IMR-90 (cell line): ENCODE measurements around the gene PTPRS. TPM values are rescaled to one million over a fixed set of nuclear protein-coding genes. Genes with fewer than 3 reads are reported as not detected.

Source experiments
- ATAC-seq: fragments of 200-7000 bp; cut with Tn5 transposase; 2 replicates; pipeline ENCODE4 v1.9.1; 2020; ENCODE audit warnings: low read depth, mild to moderate bottlenecking, moderate library complexity
- BruUV-seq: library from RNA; stranded (reverse); fragments of 400-500 nt; replicated peaks from 2 replicates; lab custom pipeline; 2021; lab: Mats Ljungman, UMichigan
- CTCF ChIA-PET: fragments of 300-600 bp; formaldehyde crosslinking; extraction: SDS; loops from one replicate; lab custom pipeline; 2021; ENCODE audit warnings: antibody characterized with exemption; lab: Yijun Ruan, JAX
- POLR2A ChIA-PET: fragments of 300-600 bp; sonication (Branson Sonifier 250); formaldehyde crosslinking; loops from one replicate; lab custom pipeline; 2022; ENCODE audit warnings: antibody characterized with exemption; ENCODE audit not compliant: unreplicated experiment; lab: Charles Lee
- DNase-seq: peaks from one replicate; pipeline ENCODE4 v3.0.0; 2013
- H2AFZ ChIP-seq: replicated peaks from 2 replicates; pipeline ENCODE3; 2013; ENCODE audit warnings: low read length, mild to moderate bottlenecking; ENCODE audit not compliant: poor library complexity
- H2AK5ac ChIP-seq: 2 replicates; pipeline ENCODE4 v1.6.1; 2013; ENCODE audit warnings: low read depth, low read length, inconsistent platforms
- H2AK9ac ChIP-seq: replicated peaks from 2 replicates; pipeline ENCODE3; 2013; ENCODE audit warnings: mild to moderate bottlenecking, low read depth, low read length, moderate library complexity; ENCODE audit not compliant: poor library complexity
- H2BK120ac ChIP-seq: 2 replicates; pipeline ENCODE4 v1.6.1; 2013; ENCODE audit warnings: low read depth, low read length, inconsistent platforms
- H2BK15ac ChIP-seq: 3 replicates; pipeline ENCODE4 v1.6.1; 2013; ENCODE audit warnings: low read depth, low read length, inconsistent platforms
- H2BK20ac ChIP-seq: 2 replicates; pipeline ENCODE4 v1.6.1; 2013; ENCODE audit warnings: low read depth, mild to moderate bottlenecking, inconsistent platforms, low read length, moderate library complexity
- H2BK5ac ChIP-seq: 2 replicates; pipeline ENCODE4 v1.6.1; 2013; ENCODE audit warnings: mild to moderate bottlenecking, low read depth, low read length, inconsistent platforms; ENCODE audit not compliant: poor library complexity, severe bottlenecking
- H3K14ac ChIP-seq: replicated peaks from 2 replicates; pipeline ENCODE4 v1.6.1; 2013; ENCODE audit warnings: low read depth, low read length, inconsistent platforms
- H3K18ac ChIP-seq: 2 replicates; pipeline ENCODE4 v1.6.1; 2013; ENCODE audit warnings: low read depth, low read length, control low read depth
- H3K23ac ChIP-seq: 2 replicates; pipeline ENCODE4 v1.6.1; 2013; ENCODE audit warnings: low read depth, low read length, inconsistent platforms
- H3K27ac ChIP-seq: 2 replicates; pipeline ENCODE4 v1.5.1; 2013; ENCODE audit warnings: mild to moderate bottlenecking, control low read depth, low read length; ENCODE audit not compliant: insufficient read depth
- H3K27me3 ChIP-seq: 2 replicates; pipeline ENCODE4 v1.6.1; 2013; ENCODE audit warnings: low read length; ENCODE audit not compliant: control insufficient read depth, insufficient read depth
- H3K36me3 ChIP-seq: 2 replicates; pipeline ENCODE4 v1.6.1; 2013; ENCODE audit warnings: low read length, mixed read lengths; ENCODE audit not compliant: control insufficient read depth, insufficient read depth
- H3K4ac ChIP-seq: 2 replicates; pipeline ENCODE4 v1.6.1; 2013; ENCODE audit warnings: low read depth, low read length, inconsistent platforms
- H3K4me1 ChIP-seq: 2 replicates; pipeline ENCODE4 v1.6.1; 2013; ENCODE audit warnings: low read length, mixed read lengths; ENCODE audit not compliant: control insufficient read depth, insufficient read depth
- H3K4me2 ChIP-seq: 2 replicates; pipeline ENCODE4 v1.6.1; 2013; ENCODE audit warnings: low read depth, mild to moderate bottlenecking, control low read depth, low read length, moderate library complexity
- H3K4me3 ChIP-seq: 2 replicates; pipeline ENCODE4 v1.5.1; 2013; ENCODE audit warnings: low read depth, mild to moderate bottlenecking, control low read depth, low read length, moderate library complexity; ENCODE audit not compliant: insufficient read depth
- H3K56ac ChIP-seq: 2 replicates; pipeline ENCODE4 v1.6.1; 2013; ENCODE audit warnings: low read length, inconsistent platforms; ENCODE audit not compliant: insufficient read depth; ENCODE audit errors: extremely low read depth
- H3K79me1 ChIP-seq, 2 experiments: 2 replicates each; pipeline ENCODE4 v1.6.1; 2013; ENCODE audit warnings: low read length in 2 of 2, inconsistent platforms in 1 of 2, low read depth in 1 of 2
- H3K9ac ChIP-seq: 2 replicates; pipeline ENCODE4 v1.6.1; 2013; ENCODE audit warnings: low read depth, low read length, control low read depth
- H3K9me1 ChIP-seq: 2 replicates; pipeline ENCODE4 v1.6.1; 2013; ENCODE audit warnings: low read length, inconsistent platforms; ENCODE audit not compliant: insufficient read depth
- H3K9me3 ChIP-seq: 2 replicates; pipeline ENCODE4 v1.6.1; 2013; ENCODE audit warnings: low read length; ENCODE audit not compliant: control insufficient read depth, insufficient read depth
- H4K20me1 ChIP-seq: 2 replicates; pipeline ENCODE4 v1.6.1; 2013; ENCODE audit warnings: low read length, inconsistent platforms; ENCODE audit not compliant: insufficient read depth
- H4K5ac ChIP-seq: 2 replicates; pipeline ENCODE4 v1.6.1; 2013; ENCODE audit warnings: mild to moderate bottlenecking, low read depth, low read length, control low read depth
- H4K8ac ChIP-seq, 2 experiments: 2 replicates each; pipeline ENCODE4 v1.6.1; 2013; ENCODE audit warnings: low read depth in 2 of 2, low read length in 2 of 2, control low read depth in 1 of 2, inconsistent platforms in 1 of 2
- H4K91ac ChIP-seq: 2 replicates; pipeline ENCODE4 v1.6.1; 2013; ENCODE audit warnings: low read depth, low read length, inconsistent platforms; ENCODE audit not compliant: insufficient read depth
- BHLHE40 ChIP-seq: fragments of 150-350 bp; IDR thresholded peaks from 2 replicates; pipeline ENCODE4 v1.6.1; 2016; ENCODE audit warnings: mild to moderate bottlenecking, low read depth, low read length
- CEBPB ChIP-seq: IDR thresholded peaks from 2 replicates; pipeline ENCODE4 v1.6.1; 2012; ENCODE audit warnings: low read depth, low read length, improper control_type of control experiment
- CHD1 ChIP-seq: IDR thresholded peaks from 2 replicates; pipeline ENCODE4 v1.6.1; 2012; ENCODE audit warnings: low read depth, low read length, improper control_type of control experiment
- ELK1 ChIP-seq: fragments of 150-350 bp; IDR thresholded peaks from 2 replicates; pipeline ENCODE4 v1.6.1; 2016; ENCODE audit warnings: low read depth, mild to moderate bottlenecking, low read length, moderate library complexity, borderline replicate concordance
- FOS ChIP-seq: fragments of 150-350 bp; IDR thresholded peaks from 2 replicates; pipeline ENCODE4 v1.6.1; 2016; ENCODE audit warnings: low read depth, low read length
- MAFK ChIP-seq: IDR thresholded peaks from 2 replicates; pipeline ENCODE4 v1.6.1; 2012; ENCODE audit warnings: low read depth, low read length, improper control_type of control experiment
- MAZ ChIP-seq: IDR thresholded peaks from 2 replicates; pipeline ENCODE4 v1.6.1; 2012; ENCODE audit warnings: low read depth, mild to moderate bottlenecking, low read length, improper control_type of control experiment, moderate library complexity, borderline replicate concordance
- MXI1 ChIP-seq: IDR thresholded peaks from 2 replicates; pipeline ENCODE4 v1.6.1; 2012; ENCODE audit warnings: low read depth, mild to moderate bottlenecking, low read length, moderate library complexity, borderline replicate concordance
- NFE2L2 ChIP-seq: fragments of 150-350 bp; IDR thresholded peaks from 2 replicates; pipeline ENCODE4 v1.6.1; 2016; ENCODE audit warnings: low read depth, mild to moderate bottlenecking, low read length
- POLR2A ChIP-seq: IDR thresholded peaks from 2 replicates; pipeline ENCODE4 v1.6.1; 2012; ENCODE audit warnings: mild to moderate bottlenecking, low read depth, low read length
- RAD21 ChIP-seq: IDR thresholded peaks from 2 replicates; pipeline ENCODE4 v1.6.1; 2012; ENCODE audit warnings: low read length, improper control_type of control experiment
- RCOR1 ChIP-seq: IDR thresholded peaks from 2 replicates; pipeline ENCODE4 v1.6.1; 2012; ENCODE audit warnings: mild to moderate bottlenecking, low read length, improper control_type of control experiment; ENCODE audit not compliant: insufficient replicate concordance
- SMC3 ChIP-seq: fragments of 150-350 bp; IDR thresholded peaks from 2 replicates; pipeline ENCODE4 v1.6.1; 2016; ENCODE audit warnings: low read depth, mild to moderate bottlenecking, antibody characterized with exemption, low read length, moderate library complexity
- USF2 ChIP-seq: fragments of 150-350 bp; IDR thresholded peaks from 2 replicates; pipeline ENCODE4 v1.6.1; 2017; ENCODE audit warnings: mild to moderate bottlenecking, antibody characterized with exemption, low read length, low read depth
- WGBS, 2 experiments: methylation state at CpG; one replicate each; pipeline versions ENCODE4 v1.1.5 to v1.1.7; 2013; ENCODE audit warnings: missing lambda C conversion rate in 2 of 2; ENCODE audit not compliant: insufficient read length in 1 of 2; ENCODE audit errors: extremely low coverage in 2 of 2; 5-methylcytosine and 5-hydroxymethylcytosine counted together
- dilution Hi-C: fragments of 300-500 bp; cut with HindIII; formaldehyde crosslinking; loops from one replicate; pipeline ENCODE4 v1.14.3; 2018; ENCODE audit warnings: low sequenced_read_pairs; ENCODE audit not compliant: unreplicated experiment
- in situ Hi-C: fragments of 300-500 bp; cut with MboI; formaldehyde crosslinking; loops from 3 replicates; pipeline ENCODE4 v1.14.3; 2019; ENCODE audit warnings: low sequenced_read_pairs, inconsistent platforms, mixed read lengths
- intact Hi-C: fragments of 100-400 bp; cut with micrococcal nuclease; formaldehyde crosslinking; loops from 2 replicates; pipeline ENCODE4 v1.10.0; 2022
- polyA plus RNA-seq, 3 experiments: library from polyadenylated mRNA; depleted of rRNA; stranded (reverse); fragments of >200 nt; gene quantifications; 2 replicates each; pipeline ENCODE4 v1.2.3, GENCODE V29; 2012; ENCODE audit warnings: low replicate concordance in 1 of 3
- total RNA-seq: library from RNA; depleted of rRNA; stranded (reverse); fragments of >200 nt; gene quantifications from 2 replicates; pipeline ENCODE4 v1.2.3, GENCODE V29; 2012

PTPRS gene
- total and polyA plus RNA-seq, 2 of the 4 experiments (the other 2 are of a cell fraction): 40.1 to 51.9 TPM

GRCh38 chr19:5321066-5321642 is 19.5 kb downstream of the PTPRS start:
- H3K27ac ChIP-seq: no peak overlapping the region
- H3K9me3 ChIP-seq: 0 out of 2 replicates have a peak, but pooled peaks cover 2% of the 10 kb centered on the region
- H3K4me2 ChIP-seq: no peak overlapping the region
- H3K56ac ChIP-seq: no peak overlapping the region
- ATAC-seq (no peak), DNase-seq (no peak)
- no peak overlapping the region for H2AK5ac ChIP-seq
- H2BK120ac ChIP-seq: no peak overlapping the region
- no CpG with 5 or more reads among the region's 9 CpGs for WGBS, 2 experiments
- H2AFZ ChIP-seq: no peak overlapping the region
- no peak overlapping the region for H3K18ac ChIP-seq
- ChIA-PET POLR2A (no interaction called here), CTCF (no interaction called here)
- no peak overlapping the region for H4K5ac ChIP-seq
- no peak overlapping the region for H2BK15ac ChIP-seq
- peaks cover 4 to 7% of the 10 kb centered on the region in 2 experiments; a peak in 3 of 4 replicates for H3K79me1 ChIP-seq
- no peaks in the 10 kb centered on the region for H3K27me3 ChIP-seq
- H3K23ac ChIP-seq: no peak overlapping the region
- H3K4ac ChIP-seq: no peak overlapping the region
- H3K4me1 ChIP-seq: no peaks in the 10 kb centered on the region
- H2AK9ac ChIP-seq: no peak overlapping the region
- in situ Hi-C loops: no loop called here
- no peak overlapping the region for H3K4me3 ChIP-seq
- H3K36me3 ChIP-seq: no peaks in the 10 kb centered on the region
- H4K91ac ChIP-seq: no peak overlapping the region
- intact Hi-C loops: no loop called here
- H2BK20ac ChIP-seq: no peak overlapping the region
- peaks cover 23% of the 10 kb centered on the region for H4K20me1 ChIP-seq
- TF ChIP-seq USF2 (no peak), ELK1 (no peak), RCOR1 (no peak), CEBPB (no peak), RAD21 (no peak), POLR2A (no peak), MAZ (no peak), MXI1 (no peak), FOS (no peak), BHLHE40 (no peak), SMC3 (no peak), NFE2L2 (no peak), CHD1 (no peak), MAFK (no peak)
- no TSS peak for BruUV-seq
- H4K8ac ChIP-seq: no peak overlapping the region
- no peak overlapping the region for H3K9ac ChIP-seq
- H3K14ac ChIP-seq: no peak overlapping the region
- no peak overlapping the region for H2BK5ac ChIP-seq
- H3K9me1 ChIP-seq: no peaks in the 10 kb centered on the region
- dilution Hi-C loops: no loop called here
